IMR-90 (cell line): ENCODE results near the gene MYO1H.

Experiments
- CEBPB ChIP-seq: IDR thresholded peaks from 2 replicates; pipeline ENCODE4 v1.6.1; 2012; ENCODE audit warnings: low read depth, low read length, improper control_type of control experiment
- MAFK ChIP-seq: IDR thresholded peaks from 2 replicates; pipeline ENCODE4 v1.6.1; 2012; ENCODE audit warnings: low read depth, low read length, improper control_type of control experiment
- MXI1 ChIP-seq: IDR thresholded peaks from 2 replicates; pipeline ENCODE4 v1.6.1; 2012; ENCODE audit warnings: low read depth, mild to moderate bottlenecking, low read length, moderate library complexity, borderline replicate concordance
- POLR2A ChIP-seq: IDR thresholded peaks from 2 replicates; pipeline ENCODE4 v1.6.1; 2012; ENCODE audit warnings: mild to moderate bottlenecking, low read depth, low read length
- RAD21 ChIP-seq: IDR thresholded peaks from 2 replicates; pipeline ENCODE4 v1.6.1; 2012; ENCODE audit warnings: low read length, improper control_type of control experiment
- RCOR1 ChIP-seq: IDR thresholded peaks from 2 replicates; pipeline ENCODE4 v1.6.1; 2012; ENCODE audit warnings: mild to moderate bottlenecking, low read length, improper control_type of control experiment; ENCODE audit not compliant: insufficient replicate concordance
- RFX5 ChIP-seq: IDR thresholded peaks from 2 replicates; pipeline ENCODE4 v1.8.0; 2012; ENCODE audit warnings: low read depth, mild to moderate bottlenecking, low read length, moderate library complexity
- SMC3 ChIP-seq: fragments of 150-350 bp; IDR thresholded peaks from 2 replicates; pipeline ENCODE4 v1.6.1; 2016; ENCODE audit warnings: low read depth, mild to moderate bottlenecking, antibody characterized with exemption, low read length, moderate library complexity
- TF ChIP-seq, protein P1 (sequence below): conservative IDR thresholded peaks from 2 replicates; pipeline ENCODE4 v1.5.1; 2012; ENCODE audit warnings: mild to moderate bottlenecking, low read depth, low read length, improper control_type of control experiment
- TF ChIP-seq, protein P2 (sequence below): fragments of 150-350 bp; IDR thresholded peaks from 2 replicates; pipeline ENCODE4 v1.6.1; 2017; ENCODE audit warnings: mild to moderate bottlenecking, antibody characterized with exemption, low read length, low read depth

DNA sequence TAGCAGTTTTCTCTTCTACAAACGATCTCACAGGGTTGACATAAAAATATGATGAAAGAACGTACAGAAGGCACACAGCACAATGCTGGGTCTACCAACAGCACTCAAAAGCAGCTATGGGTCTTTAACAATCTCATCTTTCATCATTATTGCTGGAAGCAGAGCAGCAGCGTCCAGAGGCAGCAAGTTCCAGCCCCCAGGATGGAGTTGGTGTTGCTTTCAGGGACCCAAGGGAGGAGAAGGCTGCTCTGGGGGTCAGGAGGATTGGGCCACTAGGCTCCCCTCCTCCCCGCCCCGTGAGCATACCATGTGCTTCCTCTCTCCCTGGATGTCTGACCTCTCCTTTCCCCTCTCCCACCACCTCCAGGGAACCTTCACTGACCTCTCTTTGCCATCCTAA is 116.1 kb downstream of the MYO1H start:
- TF ChIP-seq MXI1: no peak
- TF ChIP-seq, protein P1, sequence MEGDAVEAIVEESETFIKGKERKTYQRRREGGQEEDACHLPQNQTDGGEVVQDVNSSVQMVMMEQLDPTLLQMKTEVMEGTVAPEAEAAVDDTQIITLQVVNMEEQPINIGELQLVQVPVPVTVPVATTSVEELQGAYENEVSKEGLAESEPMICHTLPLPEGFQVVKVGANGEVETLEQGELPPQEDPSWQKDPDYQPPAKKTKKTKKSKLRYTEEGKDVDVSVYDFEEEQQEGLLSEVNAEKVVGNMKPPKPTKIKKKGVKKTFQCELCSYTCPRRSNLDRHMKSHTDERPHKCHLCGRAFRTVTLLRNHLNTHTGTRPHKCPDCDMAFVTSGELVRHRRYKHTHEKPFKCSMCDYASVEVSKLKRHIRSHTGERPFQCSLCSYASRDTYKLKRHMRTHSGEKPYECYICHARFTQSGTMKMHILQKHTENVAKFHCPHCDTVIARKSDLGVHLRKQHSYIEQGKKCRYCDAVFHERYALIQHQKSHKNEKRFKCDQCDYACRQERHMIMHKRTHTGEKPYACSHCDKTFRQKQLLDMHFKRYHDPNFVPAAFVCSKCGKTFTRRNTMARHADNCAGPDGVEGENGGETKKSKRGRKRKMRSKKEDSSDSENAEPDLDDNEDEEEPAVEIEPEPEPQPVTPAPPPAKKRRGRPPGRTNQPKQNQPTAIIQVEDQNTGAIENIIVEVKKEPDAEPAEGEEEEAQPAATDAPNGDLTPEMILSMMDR: no peak
- no peak for TF ChIP-seq RCOR1
- no peak for TF ChIP-seq MAFK
- no peak for TF ChIP-seq POLR2A
- TF ChIP-seq RFX5: no peak
- no peak for TF ChIP-seq RAD21
- no peak for TF ChIP-seq SMC3
- TF ChIP-seq CEBPB: no peak
- TF ChIP-seq, protein P2, sequence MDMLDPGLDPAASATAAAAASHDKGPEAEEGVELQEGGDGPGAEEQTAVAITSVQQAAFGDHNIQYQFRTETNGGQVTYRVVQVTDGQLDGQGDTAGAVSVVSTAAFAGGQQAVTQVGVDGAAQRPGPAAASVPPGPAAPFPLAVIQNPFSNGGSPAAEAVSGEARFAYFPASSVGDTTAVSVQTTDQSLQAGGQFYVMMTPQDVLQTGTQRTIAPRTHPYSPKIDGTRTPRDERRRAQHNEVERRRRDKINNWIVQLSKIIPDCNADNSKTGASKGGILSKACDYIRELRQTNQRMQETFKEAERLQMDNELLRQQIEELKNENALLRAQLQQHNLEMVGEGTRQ: no peak
